H9 (cell line): Measurements from ENCODE around the gene ERCC4. TPM values are rescaled to one million over a fixed set of nuclear protein-coding genes. Genes with fewer than 3 reads are reported as not detected.

ENCODE experiments used
- DNase-seq: peaks from one replicate; pipeline ENCODE4 v3.0.0-alpha.2; 2017
- H2AFZ ChIP-seq: one replicate; pipeline ENCODE4 v1.6.1; 2013; ENCODE audit warnings: mild to moderate bottlenecking, low read length, control low read depth, moderate library complexity
- H2AK5ac ChIP-seq: 2 replicates; pipeline ENCODE4 v1.6.1; 2013; ENCODE audit warnings: low read length, control low read depth, mixed read lengths; ENCODE audit not compliant: insufficient read length
- H2BK120ac ChIP-seq: one replicate; pipeline ENCODE4 v1.6.1; 2013; ENCODE audit warnings: low read depth, mild to moderate bottlenecking, low read length, control low read depth, inconsistent platforms; ENCODE audit not compliant: poor library complexity, severe bottlenecking
- H2BK12ac ChIP-seq: 2 replicates; pipeline ENCODE4 v1.6.1; 2013; ENCODE audit warnings: low read length, control low read depth, mixed read lengths, low read depth; ENCODE audit not compliant: insufficient read length
- H2BK15ac ChIP-seq: 2 replicates; pipeline ENCODE4 v1.6.1; 2013; ENCODE audit warnings: low read depth, low read length, control low read depth
- H2BK20ac ChIP-seq: one replicate; pipeline ENCODE4 v1.6.1; 2013; ENCODE audit warnings: low read depth, mild to moderate bottlenecking, low read length, control low read depth, inconsistent platforms; ENCODE audit not compliant: poor library complexity, severe bottlenecking
- H2BK5ac ChIP-seq: 2 replicates; pipeline ENCODE4 v1.6.1; 2013; ENCODE audit warnings: low read length, control low read depth, mixed read lengths; ENCODE audit not compliant: insufficient read length
- H3K14ac ChIP-seq: 2 replicates; pipeline ENCODE4 v1.6.1; 2013; ENCODE audit warnings: low read length, control low read depth; ENCODE audit not compliant: insufficient read depth
- H3K18ac ChIP-seq: 2 replicates; pipeline ENCODE4 v1.6.1; 2013; ENCODE audit warnings: low read depth, mild to moderate bottlenecking, mixed read lengths, low read length, control low read depth; ENCODE audit not compliant: insufficient read length
- H3K23ac ChIP-seq: 2 replicates; pipeline ENCODE4 v1.6.1; 2013; ENCODE audit warnings: low read length, control low read depth, mixed read lengths, low read depth; ENCODE audit not compliant: insufficient read length
- H3K23me2 ChIP-seq: 2 replicates; pipeline ENCODE4 v1.6.1; 2013; ENCODE audit warnings: low read depth, mild to moderate bottlenecking, mixed read lengths, low read length, control low read depth; ENCODE audit not compliant: insufficient read length, poor library complexity, severe bottlenecking
- H3K27ac ChIP-seq: 2 replicates; pipeline ENCODE4 v1.5.1; 2013; ENCODE audit warnings: low read length, control low read depth, mixed read lengths, low read depth; ENCODE audit not compliant: insufficient read length
- H3K27me3 ChIP-seq: 2 replicates; pipeline ENCODE4 v1.6.1; 2013; ENCODE audit warnings: low read length, control low read depth, inconsistent platforms; ENCODE audit not compliant: insufficient read depth
- H3K4ac ChIP-seq: 2 replicates; pipeline ENCODE4 v1.6.1; 2013; ENCODE audit warnings: low read depth, mild to moderate bottlenecking, control low read depth, inconsistent platforms, low read length, moderate library complexity
- H3K4me1 ChIP-seq: 2 replicates; pipeline ENCODE4 v1.6.1; 2013; ENCODE audit warnings: low read length, control low read depth, inconsistent platforms; ENCODE audit not compliant: insufficient read depth
- H3K4me2 ChIP-seq: 2 replicates; pipeline ENCODE4 v1.6.1; 2013; ENCODE audit warnings: low read length, control low read depth, mixed read lengths; ENCODE audit not compliant: insufficient read length, insufficient read depth
- H3K56ac ChIP-seq: 2 replicates; pipeline ENCODE4 v1.6.1; 2013; ENCODE audit warnings: low read depth, mild to moderate bottlenecking, mixed read lengths, low read length, control low read depth; ENCODE audit not compliant: insufficient read length
- H3K79me1 ChIP-seq: 2 replicates; pipeline ENCODE4 v1.6.1; 2013; ENCODE audit warnings: low read depth, mild to moderate bottlenecking, moderate library complexity, low read length, control low read depth, inconsistent platforms; ENCODE audit not compliant: insufficient read depth, poor library complexity, severe bottlenecking
- H3K79me2 ChIP-seq: 2 replicates; pipeline ENCODE4 v1.6.1; 2013; ENCODE audit warnings: low read length, control low read depth, inconsistent platforms; ENCODE audit not compliant: insufficient read depth
- H3K9ac ChIP-seq: 2 replicates; pipeline ENCODE4 v1.6.1; 2013; ENCODE audit warnings: low read length, control low read depth, mixed read lengths; ENCODE audit not compliant: insufficient read length; ENCODE audit errors: extremely low read depth
- H3K9me3 ChIP-seq: one replicate; pipeline ENCODE4 v1.6.1; 2013; ENCODE audit warnings: low read depth, low read length, inconsistent platforms; ENCODE audit not compliant: control insufficient read depth
- H3T11ph ChIP-seq: one replicate; pipeline ENCODE4 v1.6.1; 2013; ENCODE audit warnings: mild to moderate bottlenecking, low read length, control low read depth, inconsistent platforms
- H4K20me1 ChIP-seq: one replicate; pipeline ENCODE4 v1.6.1; 2013; ENCODE audit not compliant: control insufficient read depth, insufficient read length, insufficient read depth
- H4K5ac ChIP-seq: 2 replicates; pipeline ENCODE4 v1.6.1; 2013; ENCODE audit warnings: low read depth, mild to moderate bottlenecking, mixed read lengths, low read length, control low read depth; ENCODE audit not compliant: insufficient read length
- H4K8ac ChIP-seq: replicated peaks from 2 replicates; pipeline ENCODE4 v1.6.1; 2013; ENCODE audit warnings: low read length, control low read depth, mixed read lengths, low read depth; ENCODE audit not compliant: insufficient read length
- H4K91ac ChIP-seq: 2 replicates; pipeline ENCODE4 v1.6.1; 2013; ENCODE audit warnings: low read depth, mild to moderate bottlenecking, moderate library complexity, mixed read lengths, low read length, control low read depth; ENCODE audit not compliant: insufficient read length
- H3K27ac Mint-ChIP-seq, 3 experiments: 2 replicates in 2 of 3; 3 replicates in 1 of 3; pipeline ENCODE4 v1.8.0; 2020 to 2021; ENCODE audit warnings: mixed read lengths in 3 of 3, mild to moderate bottlenecking in 1 of 3, moderate library complexity in 1 of 3
- H3K27me3 Mint-ChIP-seq: 2 replicates; pipeline ENCODE4 v1.8.0; 2021; ENCODE audit warnings: low read depth, mild to moderate bottlenecking, moderate library complexity, mixed read lengths
- H3K36me3 Mint-ChIP-seq, 3 experiments: 2 replicates in 2 of 3; 3 replicates in 1 of 3; pipeline ENCODE4 v1.8.0; 2020 to 2021; ENCODE audit warnings: low read depth in 3 of 3, mixed read lengths in 3 of 3; ENCODE audit not compliant: insufficient read depth in 1 of 3
- H3K4me1 Mint-ChIP-seq, 2 experiments: 2 replicates each; pipeline ENCODE4 v1.8.0; 2020; ENCODE audit warnings: mixed read lengths in 2 of 2
- H3K4me3 Mint-ChIP-seq, 2 experiments: 2 replicates in 1 of 2; 3 replicates in 1 of 2; pipeline ENCODE4 v1.8.0; 2020 to 2021; ENCODE audit warnings: mild to moderate bottlenecking in 2 of 2, mixed read lengths in 2 of 2, moderate library complexity in 1 of 2
- H3K9me3 Mint-ChIP-seq, 2 experiments: 2 replicates in 1 of 2; 3 replicates in 1 of 2; pipeline ENCODE4 v1.8.0; 2020; ENCODE audit warnings: mild to moderate bottlenecking in 2 of 2, mixed read lengths in 2 of 2, moderate library complexity in 1 of 2
- CTCF ChIP-seq: fragments of 200-600 bp; sonication (generic); conservative IDR thresholded peaks from 3 replicates; pipeline ENCODE4 v1.8.0; 2021; ENCODE audit warnings: antibody characterized with exemption, mild to moderate bottlenecking
- WGBS: extraction: QIAGEN DNeasy Blood & Tissue Kit; methylation state at CpG from one replicate; pipeline ENCODE4 v1.1.7; 2013; ENCODE audit warnings: missing lambda C conversion rate, low lambda C conversion rate, mixed read lengths; ENCODE audit not compliant: insufficient read length; ENCODE audit errors: extremely low coverage; 5-methylcytosine and 5-hydroxymethylcytosine counted together
- total RNA-seq: library from RNA; stranded (reverse); gene quantifications from 2 replicates; pipeline ENCODE4 v1.2.1, GENCODE V29; 2021

Gene ERCC4
- total RNA-seq, 1 experiment from 2014 or later = 15.6 TPM

- WGBS = no CpG with 5 or more reads among the region's 6 CpGs
- Histone ChIP-seq H3K18ac (no peak overlapping the region), H3K27me3 (no peaks in the 10 kb centered on the region), H3K9me3 (no peaks in the 10 kb centered on the region), H3K27ac (no peak overlapping the region), H4K8ac (no peak overlapping the region), H3K4me1 (no peaks in the 10 kb centered on the region; the same call in 1 of the 2 replicates), H3K4ac (no peak overlapping the region), H3T11ph (no peak overlapping the region), H2BK120ac (no peak overlapping the region), H3K23me2 (no peaks in the 10 kb centered on the region), H3K79me1 (no peaks in the 10 kb centered on the region), H3K4me2 (no peak overlapping the region), H3K9ac (no peak overlapping the region), H2AK5ac (no peak overlapping the region), H4K5ac (no peak overlapping the region), H2BK20ac (no peak overlapping the region), H2BK5ac (no peak overlapping the region), H2BK12ac (no peak overlapping the region), H3K79me2 (no peaks in the 10 kb centered on the region), H3K56ac (no peak overlapping the region), H3K14ac (no peak overlapping the region), H2AFZ (no peak overlapping the region), H4K91ac (no peak overlapping the region), H3K23ac (no peak overlapping the region), H4K20me1 (no peaks in the 10 kb centered on the region), H2BK15ac (no peak overlapping the region)
- no peak for DNase-seq
- Mint-ChIP-seq H3K4me1 (peaks cover 7 to 8% of the 10 kb centered on the region in 2 experiments), H3K9me3 (no peaks in the 10 kb centered on the region), H3K27me3 (no peaks in the 10 kb centered on the region), H3K27ac (no peak overlapping the region; a peak in 1 of 7 replicates), H3K4me3 (no peak overlapping the region), H3K36me3 (no peaks in the 10 kb centered on the region)
- no peak for TF ChIP-seq CTCF
Observed at GRCh38 chr16:13992322-13992721, 72.4 kb downstream of the ERCC4 start.
